ENCODE data around the gene FRK. TPM values are rescaled to one million over a fixed set of nuclear protein-coding genes. Genes with fewer than 3 reads are reported as not detected.

Gene FRK
- total RNA-seq (0.40 TPM), polyA plus RNA-seq (ENCODE audit: insufficient read depth in 1 of 8, insufficient read length in 8 of 8, low replicate concordance in 1 of 8) (under 1 TPM; 0.43 to 0.79 (median 0.52) TPM)
- long read RNA-seq, donor 1, result 0 reads
- long read RNA-seq, donor 2, result 0 reads
- long read RNA-seq, donor 3, result 0 reads
- long read RNA-seq, donor 4, result 0 reads
- long read RNA-seq, donor 5, result 0 reads
- long read RNA-seq, donor 6, result 0 reads
- long read RNA-seq, donor 7, result 0 reads
- long read RNA-seq, donor 8, result 0 reads
- long read RNA-seq, donor 9, result 0 reads
- long read RNA-seq, donor 10, result 0 reads
- long read RNA-seq, donor 11, result 0 reads

- H3K36me3 ChIP-seq (ENCODE audit: control insufficient read depth, insufficient read depth, low read length), result no peaks in the 10 kb centered on the region
- peak; percentile 37 for DNase-seq
- peak within 1 kb of the TSS; percentile 21 for H3K27ac ChIP-seq (ENCODE audit: low read length)
- 66% methylated on average over 6 of the region's 7 CpGs for WGBS (ENCODE audit: insufficient coverage)
- H3K4me3 ChIP-seq (ENCODE audit: low read length), result peak within 1 kb of the TSS; percentile 8
- H3K4me1 ChIP-seq (ENCODE audit: control insufficient read depth, insufficient read depth, low read length), result peaks cover 2% of the 10 kb centered on the region
- H3K9me3 ChIP-seq (replicated peaks; ENCODE audit: control insufficient read depth, low read depth, low read length), result no peaks in the 10 kb centered on the region
- no peaks in the 10 kb centered on the region for H3K27me3 ChIP-seq (ENCODE audit: control insufficient read depth, insufficient read depth, low read length)
These were observed at the start of gene FRK for GRCh38 chr6:116060572-116061283. Gene FRK (minus strand): TSS chr6:116060891. CDS start chr6:116060311, 580 bp downstream.

- Histone ChIP-seq H3K9me3 (replicated peaks; ENCODE audit: control insufficient read depth, low read depth, low read length) (no peaks in the 10 kb centered on the region), H3K27ac (ENCODE audit: low read length) (no peak overlapping the region), H3K27me3 (ENCODE audit: control insufficient read depth, insufficient read depth, low read length) (no peaks in the 10 kb centered on the region), H3K4me1 (ENCODE audit: control insufficient read depth, insufficient read depth, low read length) (no peaks in the 10 kb centered on the region), H3K4me3 (ENCODE audit: low read length) (no peak overlapping the region), H3K36me3 (ENCODE audit: control insufficient read depth, insufficient read depth, low read length) (peaks cover 20% of the 10 kb centered on the region)
- no peak for DNase-seq
- 80% methylated on average over 1 of the region's 1 CpG for WGBS (ENCODE audit: insufficient coverage)
These were observed 48.1 kb upstream of the FRK start for GRCh38 chr6:116108836-116109235.

GRCh38 chr6:116106146-116106545, 45.5 kb upstream of the FRK start:
- Histone ChIP-seq H3K4me1 (ENCODE audit: control insufficient read depth, insufficient read depth, low read length) (peaks cover 4% of the 10 kb centered on the region), H3K36me3 (ENCODE audit: control insufficient read depth, insufficient read depth, low read length) (peaks cover 15% of the 10 kb centered on the region), H3K27ac (ENCODE audit: low read length) (no peak overlapping the region), H3K4me3 (ENCODE audit: low read length) (no peak overlapping the region), H3K9me3 (replicated peaks; ENCODE audit: control insufficient read depth, low read depth, low read length) (no peaks in the 10 kb centered on the region), H3K27me3 (ENCODE audit: control insufficient read depth, insufficient read depth, low read length) (no peaks in the 10 kb centered on the region)
- no peak for DNase-seq
- WGBS (ENCODE audit: insufficient coverage), result no CpG with 5 or more reads among the region's 1 CpG

GRCh38 chr6:116105247-116105646, 44.6 kb upstream of the FRK start:
- H3K36me3 ChIP-seq (ENCODE audit: control insufficient read depth, insufficient read depth, low read length), result peaks cover 8% of the 10 kb centered on the region
- H3K4me1 ChIP-seq (ENCODE audit: control insufficient read depth, insufficient read depth, low read length), result peaks cover 4% of the 10 kb centered on the region
- no peak overlapping the region for H3K4me3 ChIP-seq (ENCODE audit: low read length)
- DNase-seq, result no peak
- no peaks in the 10 kb centered on the region for H3K9me3 ChIP-seq (replicated peaks; ENCODE audit: control insufficient read depth, low read depth, low read length)
- WGBS (ENCODE audit: insufficient coverage), result no CpG with 5 or more reads among the region's 3 CpGs
- peaks cover 2% of the 10 kb centered on the region for H3K27me3 ChIP-seq (ENCODE audit: control insufficient read depth, insufficient read depth, low read length)
- no peak overlapping the region for H3K27ac ChIP-seq (ENCODE audit: low read length)

- DNase-seq, result no peak
- no CpG with 5 or more reads among the region's 1 CpG for WGBS (ENCODE audit: insufficient coverage)
- Histone ChIP-seq H3K36me3 (ENCODE audit: control insufficient read depth, insufficient read depth, low read length) (peaks cover 7% of the 10 kb centered on the region), H3K4me1 (ENCODE audit: control insufficient read depth, insufficient read depth, low read length) (peaks cover 4% of the 10 kb centered on the region), H3K27me3 (ENCODE audit: control insufficient read depth, insufficient read depth, low read length) (peaks cover 2% of the 10 kb centered on the region), H3K4me3 (ENCODE audit: low read length) (no peak overlapping the region), H3K27ac (ENCODE audit: low read length) (no peak overlapping the region), H3K9me3 (replicated peaks; ENCODE audit: control insufficient read depth, low read depth, low read length) (no peaks in the 10 kb centered on the region)
These were observed 43.9 kb upstream of the FRK start for GRCh38 chr6:116104636-116105035.

GRCh38 chr6:116102873-116103272, 42.2 kb upstream of the FRK start:
- Histone ChIP-seq H3K27me3 (ENCODE audit: control insufficient read depth, insufficient read depth, low read length) (peaks cover 2% of the 10 kb centered on the region), H3K4me1 (ENCODE audit: control insufficient read depth, insufficient read depth, low read length) (peaks cover 4% of the 10 kb centered on the region), H3K4me3 (ENCODE audit: low read length) (no peak overlapping the region), H3K36me3 (ENCODE audit: control insufficient read depth, insufficient read depth, low read length) (no peaks in the 10 kb centered on the region), H3K9me3 (replicated peaks; ENCODE audit: control insufficient read depth, low read depth, low read length) (no peaks in the 10 kb centered on the region), H3K27ac (ENCODE audit: low read length) (no peak overlapping the region)
- no peak for DNase-seq
- 87% methylated on average over 2 of the region's 4 CpGs for WGBS (ENCODE audit: insufficient coverage)

- Histone ChIP-seq H3K9me3 (replicated peaks; ENCODE audit: control insufficient read depth, low read depth, low read length) (no peaks in the 10 kb centered on the region), H3K36me3 (ENCODE audit: control insufficient read depth, insufficient read depth, low read length) (no peaks in the 10 kb centered on the region), H3K4me3 (ENCODE audit: low read length) (peak overlapping the region; percentile 67), H3K27ac (ENCODE audit: low read length) (no peak overlapping the region), H3K4me1 (ENCODE audit: control insufficient read depth, insufficient read depth, low read length) (peaks cover 4% of the 10 kb centered on the region), H3K27me3 (ENCODE audit: control insufficient read depth, insufficient read depth, low read length) (peaks cover 2% of the 10 kb centered on the region)
- peak; percentile 20 for DNase-seq
- no CpG with 5 or more reads among the region's 2 CpGs for WGBS (ENCODE audit: insufficient coverage)
These were observed 41.1 kb upstream of the FRK start for GRCh38 chr6:116101790-116102189.

- peaks cover 4% of the 10 kb centered on the region for H3K4me1 ChIP-seq (ENCODE audit: control insufficient read depth, insufficient read depth, low read length)
- no peak for DNase-seq
- WGBS (ENCODE audit: insufficient coverage), result 0% methylated on average over 5 of the region's 12 CpGs
These were observed 40.6 kb upstream of the FRK start for GRCh38 chr6:116101302-116101718.

GRCh38 chr6:116100419-116101301, 40.0 kb upstream of the FRK start, which contains the start of gene NT5DC1:
Gene NT5DC1 (plus strand): TSS chr6:116100853. CDS start chr6:116100931, 78 bp downstream.
- H3K4me1 ChIP-seq (ENCODE audit: control insufficient read depth, insufficient read depth, low read length), result peaks cover 4% of the 10 kb centered on the region
- peak within 1 kb of the TSS; percentile 83 for H3K27ac ChIP-seq (ENCODE audit: low read length)
- H3K4me3 ChIP-seq (ENCODE audit: low read length), result peak within 1 kb of the TSS; percentile 67
- peaks cover 2% of the 10 kb centered on the region for H3K27me3 ChIP-seq (ENCODE audit: control insufficient read depth, insufficient read depth, low read length)
- under 1% methylated on average over 80 of the region's 87 CpGs for WGBS (ENCODE audit: insufficient coverage)
- no peaks in the 10 kb centered on the region for H3K36me3 ChIP-seq (ENCODE audit: control insufficient read depth, insufficient read depth, low read length)
- peak; percentile 91 for DNase-seq
- peaks cover 6% of the 10 kb centered on the region for H3K9me3 ChIP-seq (replicated peaks; ENCODE audit: control insufficient read depth, low read depth, low read length)

More at GRCh38 chr6:116101302-116101718, 40.6 kb upstream of the FRK start:
- peaks cover 2% of the 10 kb centered on the region for H3K27me3 ChIP-seq (ENCODE audit: control insufficient read depth, insufficient read depth, low read length)
- peak overlapping the region; percentile 67 for H3K4me3 ChIP-seq (ENCODE audit: low read length)
- no peaks in the 10 kb centered on the region for H3K9me3 ChIP-seq (replicated peaks; ENCODE audit: control insufficient read depth, low read depth, low read length)
- no peaks in the 10 kb centered on the region for H3K36me3 ChIP-seq (ENCODE audit: control insufficient read depth, insufficient read depth, low read length)
- H3K27ac ChIP-seq (ENCODE audit: low read length), result peak overlapping the region; percentile 83
